Effector CD4-positive, alpha-beta T cell (primary cell): Measurements from ENCODE around the gene EVC.

Experiments used
- DNase-seq: peaks from one replicate; pipeline ENCODE4 v3.0.0-alpha.2; 2020
- total RNA-seq: gene quantifications from one replicate; lab custom pipeline; 2026; lab: John Stamatoyannopoulos, UW

The EVC gene
- 6.4 reads per million, percentile 24 among the genes with 10 or more reads in this experiment for total RNA-seq

- no peak for DNase-seq
Observed at GRCh38 chr4:5710961-5711478, at the start of gene EVC. Gene EVC, plus strand, starts transcription at chr4:5711201. Its CDS starts 180 bp downstream, at chr4:5711381.

- DNase-seq = no peak
Observed at GRCh38 chr4:5661237-5661636, 49.8 kb upstream of the EVC start.

- DNase-seq = no peak
Observed at GRCh38 chr4:5662555-5662954, 48.4 kb upstream of the EVC start.

- no peak for DNase-seq
Observed at GRCh38 chr4:5664778-5665177, 46.2 kb upstream of the EVC start.

GRCh38 chr4:5666741-5667140 lies 44.3 kb upstream of the EVC start:
- no peak for DNase-seq

GRCh38 chr4:5676763-5677162 lies 34.2 kb upstream of the EVC start:
- DNase-seq = no peak

GRCh38 chr4:5678977-5679376 lies 32.0 kb upstream of the EVC start:
- DNase-seq = no peak

GRCh38 chr4:5683566-5683965 lies 27.4 kb upstream of the EVC start:
- DNase-seq = no peak

- DNase-seq = no peak
Observed at GRCh38 chr4:5685296-5685695, 25.7 kb upstream of the EVC start.

- no peak for DNase-seq
Observed at GRCh38 chr4:5686338-5686737, 24.7 kb upstream of the EVC start.

- no peak for DNase-seq
Observed at GRCh38 chr4:5689065-5689464, 21.9 kb upstream of the EVC start.

- no peak for DNase-seq
Observed at GRCh38 chr4:5691491-5692132, 19.4 kb upstream of the EVC start.

- no peak for DNase-seq
Observed at GRCh38 chr4:5693871-5694270, 17.1 kb upstream of the EVC start.

GRCh38 chr4:5696341-5696740 lies 14.7 kb upstream of the EVC start:
- DNase-seq = no peak

- DNase-seq = no peak
Observed at GRCh38 chr4:5700459-5700858, 10.5 kb upstream of the EVC start.

GRCh38 chr4:5701971-5702370 lies 9.0 kb upstream of the EVC start:
- no peak for DNase-seq

GRCh38 chr4:5703831-5704230 lies 7.2 kb upstream of the EVC start:
- DNase-seq = no peak

- no peak for DNase-seq
Observed at GRCh38 chr4:5704276-5704675, 6.7 kb upstream of the EVC start.

- no peak for DNase-seq
Observed at GRCh38 chr4:5705647-5706320, 5.2 kb upstream of the EVC start.

- DNase-seq = no peak
Observed at GRCh38 chr4:5706486-5707290, 4.3 kb upstream of the EVC start.

- no peak for DNase-seq
Observed at GRCh38 chr4:5707366-5707765, 3.6 kb upstream of the EVC start.

GRCh38 chr4:5707778-5708448 lies 3.1 kb upstream of the EVC start:
- DNase-seq = no peak
